NCI-H526 (cell line): ENCODE measurements around the gene POMT1.

Experiments used
- DNase-seq, 2 experiments: peaks; one replicate each; lab custom pipeline; 2025; lab: John Stamatoyannopoulos, UW

POMT1 gene

DNA sequence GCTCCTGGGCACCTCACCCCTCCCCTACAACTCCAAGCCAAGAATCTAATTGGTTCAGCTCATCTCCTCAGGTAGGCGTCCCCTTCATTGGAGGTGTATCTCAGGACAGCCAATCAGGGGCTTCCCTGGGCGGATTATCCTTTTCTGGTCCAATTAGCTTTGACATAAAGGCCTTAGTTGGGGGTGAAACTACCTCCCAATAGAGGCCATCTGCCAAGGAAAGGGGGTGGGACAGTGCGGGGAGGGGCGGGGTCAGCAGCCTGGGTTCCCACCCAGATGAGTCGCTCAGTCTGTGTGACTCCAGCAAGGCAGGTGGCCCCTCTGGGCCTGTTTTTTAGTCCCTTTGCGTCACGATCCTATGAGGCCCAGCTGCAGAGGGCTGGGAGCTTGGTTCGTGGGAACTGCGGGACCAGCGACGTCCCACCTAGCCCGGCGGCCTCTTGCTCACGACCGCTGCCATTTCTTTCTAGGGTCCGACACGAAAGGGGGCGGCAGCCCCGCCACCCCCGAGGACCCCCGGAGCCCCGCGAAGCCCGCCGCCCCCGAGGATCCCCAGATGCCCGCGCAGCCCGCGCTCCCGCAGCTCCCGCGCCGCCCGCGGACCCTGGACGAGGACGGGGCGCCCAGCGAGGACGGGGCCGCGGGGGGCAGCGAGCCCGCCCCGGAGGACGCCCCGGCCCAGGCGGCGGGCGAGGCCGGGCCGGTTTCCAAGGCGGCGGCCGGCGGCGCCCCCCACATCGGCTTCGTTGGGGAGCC is 51.5 kb downstream of the POMT1 start:
- DNase-seq = no peak

DNA sequence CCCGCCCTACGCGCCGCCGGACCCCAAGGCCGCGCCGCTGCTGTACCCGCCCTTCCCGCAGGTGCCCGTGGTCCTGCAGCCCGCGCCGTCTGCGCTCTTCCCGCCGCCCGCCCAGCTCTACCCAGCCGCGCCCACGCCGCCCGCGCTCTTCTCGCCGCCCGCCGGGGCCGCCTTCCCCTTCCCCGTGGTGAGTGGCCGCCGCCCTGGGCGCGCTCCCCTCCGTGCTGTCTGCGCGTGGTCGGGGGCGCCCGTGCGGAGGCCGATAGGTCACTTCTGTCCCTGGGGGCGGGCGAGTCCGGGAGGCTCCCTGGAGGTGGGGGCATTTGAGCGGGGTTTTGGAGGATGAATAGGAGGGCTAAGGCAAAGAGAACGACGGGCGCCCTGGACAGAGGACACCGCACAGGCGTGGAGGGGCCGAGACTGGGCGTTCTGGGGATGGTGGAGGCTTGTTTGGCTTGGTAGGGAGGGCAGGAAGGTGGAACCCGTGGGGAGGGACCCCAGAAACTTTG is 52.2 kb downstream of the POMT1 start:
- DNase-seq = no peak

DNA sequence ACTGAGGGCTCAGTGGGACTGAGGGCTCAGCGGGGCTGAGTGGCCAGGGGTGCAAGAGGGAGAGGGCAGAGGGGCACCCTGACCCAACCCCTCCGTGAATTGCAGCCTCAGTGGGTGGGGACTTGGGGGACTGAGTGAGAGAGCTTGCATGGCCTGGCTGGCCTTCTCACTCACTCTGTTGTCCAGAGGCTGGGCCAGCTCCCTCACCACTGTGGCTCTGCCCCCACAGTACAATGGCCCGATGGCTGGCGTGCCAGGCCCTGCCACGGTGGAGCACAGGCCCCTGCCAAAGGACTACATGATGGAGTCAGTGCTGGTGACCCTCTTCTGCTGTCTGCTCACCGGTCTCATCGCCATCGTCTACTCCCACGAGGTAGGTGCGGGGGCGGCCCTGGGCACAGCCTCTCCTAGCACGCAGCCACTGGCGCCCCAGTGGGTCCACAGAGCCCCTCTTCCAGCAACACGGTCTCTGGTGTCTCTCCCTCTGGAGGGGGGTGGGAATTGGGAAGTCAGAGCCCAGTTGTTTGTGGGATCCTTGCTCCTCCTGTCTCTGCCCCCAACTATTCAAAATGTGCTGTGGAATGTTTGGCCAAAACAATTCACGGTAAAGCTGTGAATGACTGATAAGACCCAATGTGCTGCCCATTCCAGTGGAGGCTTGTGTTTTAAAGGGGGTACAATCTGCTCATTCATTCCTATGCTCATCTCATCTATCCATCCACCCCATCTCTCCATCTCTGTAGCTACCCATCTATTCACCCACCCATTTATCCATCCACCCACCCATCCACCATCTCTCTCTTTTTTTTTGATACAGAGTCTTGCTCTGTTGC is 53.3 kb downstream of the POMT1 start:
- no peak for DNase-seq

DNA sequence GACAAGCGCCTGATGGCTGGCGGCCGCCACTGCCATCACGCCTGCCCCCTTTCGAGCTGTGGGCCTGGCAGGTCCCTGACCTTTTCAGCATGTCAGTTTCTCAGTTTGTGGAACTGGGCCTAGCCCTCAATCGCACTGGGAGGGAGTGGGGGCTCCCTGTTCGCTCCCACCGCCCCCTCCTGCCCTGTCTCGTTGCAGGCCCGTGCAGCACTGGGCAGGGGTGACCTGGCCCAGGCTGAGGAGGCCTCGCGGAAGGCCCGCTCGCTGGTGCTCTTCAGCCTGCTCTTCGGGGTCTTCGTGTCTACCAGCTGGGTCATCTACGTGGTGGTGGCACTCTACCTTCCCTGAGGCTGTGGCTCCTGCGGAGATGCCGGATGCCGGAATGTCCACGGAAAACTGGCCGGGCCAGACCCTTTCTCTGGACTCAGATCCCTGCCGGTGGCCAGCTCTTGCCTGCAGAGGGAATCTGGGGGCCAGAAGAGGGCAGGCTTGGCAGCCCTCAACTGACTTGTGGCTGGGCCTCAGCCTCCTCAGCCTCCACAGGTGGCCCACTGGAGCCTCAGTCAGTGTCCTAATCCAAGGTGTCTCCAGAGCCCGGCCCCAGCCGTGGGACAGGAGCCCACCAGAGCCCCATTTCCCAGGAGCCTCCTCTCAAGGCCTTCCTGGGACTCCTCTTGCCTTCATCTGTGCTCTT is 55.3 kb downstream of the POMT1 start:
- DNase-seq = no peak

DNA sequence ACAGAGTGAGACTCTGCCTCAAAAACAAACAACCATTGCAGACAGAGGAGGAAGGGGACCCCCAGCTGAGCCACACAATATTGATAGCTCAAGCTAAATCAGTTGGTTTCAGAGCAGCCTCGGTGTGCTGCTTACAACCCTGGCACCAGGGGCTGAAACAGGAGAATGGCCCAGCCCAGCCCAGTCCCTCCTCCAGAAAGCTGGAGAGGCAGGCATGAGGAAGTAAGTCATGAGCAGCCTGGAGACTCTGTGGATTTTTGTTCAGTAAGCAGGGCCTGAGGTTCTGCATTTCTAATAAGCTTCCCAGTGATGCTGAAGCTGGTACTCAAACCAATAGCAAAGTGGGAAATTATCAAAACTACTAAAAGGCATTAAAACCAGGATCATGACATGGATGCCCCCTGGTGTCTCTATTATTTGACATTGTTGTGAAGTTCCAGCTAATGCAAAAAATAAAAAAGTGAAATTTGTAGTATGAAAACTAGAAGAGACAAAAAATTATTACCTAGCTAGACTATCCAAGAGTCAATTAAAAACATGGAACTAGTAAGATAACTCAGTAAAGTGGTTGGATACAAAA is 56.8 kb downstream of the POMT1 start:
- DNase-seq = no peak

DNA sequence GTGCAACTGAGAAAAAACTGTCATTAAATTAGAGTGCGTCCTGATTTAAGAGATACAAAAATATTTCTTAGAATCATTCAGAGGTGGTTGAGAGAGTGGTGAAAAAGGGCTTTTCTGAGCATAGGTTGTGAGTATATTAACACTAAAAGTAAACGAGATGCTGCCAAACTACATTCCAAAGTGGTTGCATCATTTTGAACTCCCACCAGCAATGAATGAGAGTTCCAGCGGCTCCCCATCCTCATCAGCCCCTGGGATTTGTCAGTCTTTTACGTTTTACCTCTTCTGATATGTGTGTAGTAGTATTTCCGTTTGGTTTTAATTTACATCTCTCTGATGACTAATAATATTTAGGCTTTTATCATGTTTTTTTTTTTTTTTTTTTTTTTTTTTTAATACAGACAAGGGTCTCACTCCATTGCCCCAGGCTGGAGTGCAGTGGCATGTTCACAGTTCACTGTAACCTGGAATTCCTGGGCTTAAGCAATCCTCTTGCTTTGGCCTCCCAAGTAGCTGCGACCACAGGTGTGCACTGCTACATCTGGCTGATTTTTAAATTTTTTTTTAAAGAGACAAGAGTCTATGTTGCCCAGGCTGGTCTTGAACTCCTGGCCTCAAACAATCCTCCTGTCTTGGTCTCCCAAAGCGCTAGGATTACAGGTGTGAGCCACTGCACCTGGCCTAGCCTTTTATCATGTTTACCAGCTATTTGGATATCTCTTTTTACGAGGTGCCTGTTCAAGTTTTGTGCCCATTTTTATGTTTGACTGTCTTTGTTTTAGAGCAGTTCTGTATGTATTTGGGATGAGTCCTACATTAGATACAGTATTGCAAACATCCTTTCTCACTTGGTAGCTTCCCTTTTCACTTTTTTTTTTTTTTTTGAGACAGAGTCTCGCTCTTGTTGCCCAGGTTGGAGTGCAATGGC is 59.6 kb downstream of the POMT1 start:
- no peak for DNase-seq

DNA sequence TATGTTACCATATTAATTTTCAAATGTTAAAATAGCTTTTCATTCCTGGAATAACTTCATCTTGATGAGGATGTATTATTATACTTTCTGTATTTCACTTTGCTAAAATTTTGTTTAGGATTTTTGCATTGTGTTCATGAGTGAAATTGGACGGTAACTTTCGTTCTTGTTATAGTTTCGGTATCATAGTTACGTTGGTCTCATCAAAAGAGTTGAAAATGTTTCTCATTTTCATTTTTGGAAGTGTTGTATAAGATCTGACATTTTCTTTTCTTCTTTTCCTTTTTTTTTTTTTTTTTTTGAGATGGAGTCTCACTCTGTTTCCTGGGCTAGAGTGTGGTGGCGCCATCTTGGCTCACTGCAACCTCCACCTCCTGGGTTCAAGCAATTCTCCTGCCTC is 62.7 kb downstream of the POMT1 start:
- DNase-seq = no peak

DNA sequence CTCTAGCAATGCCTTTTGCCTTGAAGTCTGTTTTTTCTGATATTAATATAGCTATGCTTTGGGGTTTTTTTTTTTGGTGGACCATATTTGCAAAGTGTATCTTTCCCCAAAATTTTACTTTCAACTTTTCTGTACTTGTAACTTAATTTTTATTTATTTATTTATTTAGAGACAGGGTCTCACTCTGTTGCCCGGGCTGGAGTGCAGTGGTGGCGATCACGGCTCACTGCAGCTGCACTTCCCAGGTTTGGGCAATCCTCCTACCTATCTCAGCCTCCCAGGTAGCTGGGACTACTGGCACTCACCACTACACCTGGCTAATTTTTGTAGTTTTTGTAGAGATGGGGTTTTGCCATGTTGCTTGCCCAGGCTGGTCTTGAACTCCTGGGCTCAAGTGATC is 63.4 kb downstream of the POMT1 start:
- no peak for DNase-seq

DNA sequence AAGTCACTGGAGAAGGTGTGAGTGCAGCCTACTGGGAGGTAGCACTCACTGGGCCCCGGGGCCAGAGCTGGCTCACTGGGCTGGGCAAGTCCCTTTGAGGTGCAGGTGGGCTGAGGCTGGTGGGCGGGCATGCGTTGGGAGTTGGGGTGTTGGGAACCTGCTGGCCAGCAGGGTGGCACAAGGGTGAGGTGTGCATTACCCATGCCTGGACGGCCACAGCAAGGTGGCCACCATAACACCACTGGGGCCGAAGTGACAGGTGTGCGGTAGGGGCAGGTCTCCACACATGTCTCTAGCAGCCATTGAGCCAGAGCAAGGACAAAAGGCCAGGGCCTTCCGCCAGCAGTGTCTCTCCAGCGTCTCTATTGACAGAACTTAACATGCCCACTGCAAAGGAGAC is 65.2 kb downstream of the POMT1 start:
- no peak for DNase-seq
